ENCODE results near the gene CDC42EP2.

Gene CDC42EP2

GRCh38 chr11:65370659-65371049, 56.0 kb downstream of the CDC42EP2 start:
- Histone ChIP-seq H3K79me1 (replicated peaks; ENCODE audit: low read length, poor library complexity, severe bottlenecking) (peaks cover 7% of the 10 kb centered on the region), H2BK5ac (ENCODE audit: low read depth, low read length, poor library complexity, severe bottlenecking) (no peak overlapping the region), H3K27me3 (ENCODE audit: control insufficient read depth in 1 of 2, insufficient read depth in 1 of 2, low read length in 2 of 2) (no peaks in the 10 kb centered on the region), H3K4me3 (ENCODE audit: insufficient read depth in 1 of 2, low read depth in 1 of 2, low read length in 2 of 2) (no peak overlapping the region), H3K27ac (ENCODE audit: low read length, poor library complexity, severe bottlenecking) (peak overlapping the region; percentile 25), H3K23ac (ENCODE audit: low read length in 2 of 2) (no peak overlapping the region), H3K4me2 (ENCODE audit: low read length, poor library complexity, severe bottlenecking) (no peak overlapping the region), H3K9ac (ENCODE audit: low read length) (peak overlapping the region; percentile 79), H4K91ac (ENCODE audit: low read length) (peak overlapping the region; percentile 78), H3K9me3 (ENCODE audit: control insufficient read depth, low read length) (no peaks in the 10 kb centered on the region), H4K8ac (ENCODE audit: low read length) (peak overlapping the region; percentile 43), H3K4ac (ENCODE audit: low read depth in 1 of 2, low read length in 2 of 2) (peak overlapping the region in 1 of 2 experiments; percentile 63), H2AFZ (ENCODE audit: low read depth, low read length) (no peak overlapping the region), H3K18ac (ENCODE audit: low read depth in 1 of 2, low read length in 2 of 2) (peak overlapping the region; percentile 31 to 91), H3K14ac (ENCODE audit: low read length in 2 of 2) (no peak overlapping the region), H3K36me3 (ENCODE audit: control insufficient read depth in 1 of 2, insufficient read depth in 2 of 2, low read depth in 1 of 2, low read length in 2 of 2) (no peaks in the 10 kb centered on the region), H2BK120ac (ENCODE audit: low read depth, low read length) (peak overlapping the region; percentile 23), H2BK12ac (ENCODE audit: low read length in 2 of 2) (peak overlapping the region; percentile 61 to 69), H2AK5ac (ENCODE audit: low read length, severe bottlenecking) (no peak overlapping the region), H3K4me1 (ENCODE audit: control insufficient read depth, insufficient read depth, low read depth, low read length) (peaks cover 4% of the 10 kb centered on the region), H2BK15ac (ENCODE audit: low read depth, poor library complexity, severe bottlenecking) (peak overlapping the region; percentile 97)
- WGBS: 83% methylated on average over 6 of the region's 6 CpGs
- no peak for DNase-seq

All from mesenchymal stem cell (in vitro differentiated cells and primary cell).